Fibroblast of pulmonary artery (primary cell): ENCODE results near the gene TBC1D12.

ENCODE experiments used
- DNase-seq: peaks from one replicate; pipeline ENCODE4 v3.0.0-alpha.2; 2010; ENCODE audit warnings: low read depth
- H3K4me3 ChIP-seq: replicated peaks from 2 replicates; pipeline ENCODE4 v1.5.1; 2011; ENCODE audit warnings: low read depth, mild to moderate bottlenecking, control low read depth, low read length, moderate library complexity
- TF ChIP-seq, protein P1 (sequence below): IDR thresholded peaks from 2 replicates; pipeline ENCODE4 v1.5.1; 2011; ENCODE audit warnings: mild to moderate bottlenecking, control low read depth, low read length, inconsistent platforms; ENCODE audit errors: missing control alignments

TBC1D12 gene

DNA sequence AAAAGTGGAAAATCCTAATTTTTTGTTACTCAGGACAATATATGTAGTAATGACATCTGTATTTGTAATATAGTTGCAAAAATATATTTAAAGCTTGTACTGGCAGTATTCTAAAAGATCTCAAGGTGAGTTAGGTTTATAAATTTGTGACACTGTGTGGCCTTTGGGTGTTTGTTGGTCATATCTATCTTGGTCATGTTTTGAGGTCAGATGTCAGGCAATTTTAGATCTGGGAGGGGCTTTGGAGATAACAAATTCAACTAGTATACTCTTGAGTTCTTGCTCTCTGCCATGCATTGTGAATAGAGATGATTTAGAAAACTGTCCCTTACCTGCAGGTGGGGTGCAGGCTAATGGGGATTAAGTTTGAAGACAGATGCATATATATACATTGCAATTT is 3.1 kb downstream of the TBC1D12 start:
- TF ChIP-seq, protein P1, sequence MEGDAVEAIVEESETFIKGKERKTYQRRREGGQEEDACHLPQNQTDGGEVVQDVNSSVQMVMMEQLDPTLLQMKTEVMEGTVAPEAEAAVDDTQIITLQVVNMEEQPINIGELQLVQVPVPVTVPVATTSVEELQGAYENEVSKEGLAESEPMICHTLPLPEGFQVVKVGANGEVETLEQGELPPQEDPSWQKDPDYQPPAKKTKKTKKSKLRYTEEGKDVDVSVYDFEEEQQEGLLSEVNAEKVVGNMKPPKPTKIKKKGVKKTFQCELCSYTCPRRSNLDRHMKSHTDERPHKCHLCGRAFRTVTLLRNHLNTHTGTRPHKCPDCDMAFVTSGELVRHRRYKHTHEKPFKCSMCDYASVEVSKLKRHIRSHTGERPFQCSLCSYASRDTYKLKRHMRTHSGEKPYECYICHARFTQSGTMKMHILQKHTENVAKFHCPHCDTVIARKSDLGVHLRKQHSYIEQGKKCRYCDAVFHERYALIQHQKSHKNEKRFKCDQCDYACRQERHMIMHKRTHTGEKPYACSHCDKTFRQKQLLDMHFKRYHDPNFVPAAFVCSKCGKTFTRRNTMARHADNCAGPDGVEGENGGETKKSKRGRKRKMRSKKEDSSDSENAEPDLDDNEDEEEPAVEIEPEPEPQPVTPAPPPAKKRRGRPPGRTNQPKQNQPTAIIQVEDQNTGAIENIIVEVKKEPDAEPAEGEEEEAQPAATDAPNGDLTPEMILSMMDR: no peak
- DNase-seq: no peak
- no peak overlapping the region for H3K4me3 ChIP-seq

GRCh38 chr10:94407668-94408067 is 5.3 kb downstream of the TBC1D12 start:
- no peak for DNase-seq
- TF ChIP-seq, protein P1: no peak
- H3K4me3 ChIP-seq: no peak overlapping the region

DNA sequence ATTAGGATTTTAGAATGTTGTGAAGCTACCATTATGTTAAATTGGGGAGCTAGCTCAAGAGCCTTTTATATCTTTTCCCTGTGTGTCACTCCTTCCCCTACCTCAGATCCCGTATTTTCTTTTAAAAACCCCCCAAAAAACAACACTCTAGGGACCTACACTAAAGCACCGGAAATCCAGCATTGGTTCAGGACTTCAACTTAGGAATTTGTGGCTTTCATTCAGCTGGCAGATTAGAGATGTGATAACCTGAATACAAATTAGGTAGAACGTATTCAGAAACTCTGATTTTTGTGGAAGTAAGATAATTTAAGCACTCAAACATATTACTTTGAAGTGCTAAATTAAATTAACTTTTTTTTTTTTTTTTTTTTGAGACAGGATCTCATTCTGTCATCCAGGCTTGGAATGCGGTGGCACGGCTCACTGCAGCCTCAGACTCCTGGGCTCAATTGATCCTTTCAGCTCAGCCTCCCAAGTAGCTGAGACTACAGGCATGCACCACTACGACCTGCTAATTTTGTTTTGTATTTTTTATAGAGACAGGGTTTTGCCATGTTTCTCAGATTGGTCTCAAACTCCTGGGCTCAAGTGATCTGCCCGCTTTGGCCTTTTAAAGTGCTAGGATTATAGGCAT is 6.8 kb downstream of the TBC1D12 start:
- DNase-seq: no peak
- no peak overlapping the region for H3K4me3 ChIP-seq
- TF ChIP-seq, protein P1: no peak

DNA sequence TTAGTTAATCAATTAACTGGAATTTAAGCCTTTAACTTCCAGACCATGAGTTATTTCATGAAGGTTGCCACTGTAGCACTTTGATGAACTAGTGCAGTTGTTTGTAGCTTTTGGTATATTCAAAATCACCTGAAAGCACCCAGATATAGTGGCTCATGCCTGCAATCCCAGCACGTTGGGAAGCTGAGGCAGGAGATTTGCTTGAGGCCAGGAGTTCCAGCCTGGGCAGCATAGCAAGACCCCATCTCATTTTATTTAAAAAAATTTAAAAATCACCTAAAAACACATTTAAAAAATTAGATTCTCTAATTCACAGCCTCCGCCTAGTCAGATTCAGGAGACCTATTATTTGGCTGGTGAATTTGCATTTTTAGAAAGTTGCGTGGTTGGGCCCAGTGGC is 9.0 kb downstream of the TBC1D12 start:
- H3K4me3 ChIP-seq: no peak overlapping the region
- TF ChIP-seq, protein P1: no peak
- DNase-seq: no peak

GRCh38 chr10:94412449-94412848 is 10.1 kb downstream of the TBC1D12 start:
- TF ChIP-seq, protein P1: no peak
- H3K4me3 ChIP-seq: no peak overlapping the region
- no peak for DNase-seq

- TF ChIP-seq, protein P1: no peak
- H3K4me3 ChIP-seq: no peak overlapping the region
- DNase-seq: no peak
Observed at GRCh38 chr10:94413361-94413760, 11.0 kb downstream of the TBC1D12 start.

DNA sequence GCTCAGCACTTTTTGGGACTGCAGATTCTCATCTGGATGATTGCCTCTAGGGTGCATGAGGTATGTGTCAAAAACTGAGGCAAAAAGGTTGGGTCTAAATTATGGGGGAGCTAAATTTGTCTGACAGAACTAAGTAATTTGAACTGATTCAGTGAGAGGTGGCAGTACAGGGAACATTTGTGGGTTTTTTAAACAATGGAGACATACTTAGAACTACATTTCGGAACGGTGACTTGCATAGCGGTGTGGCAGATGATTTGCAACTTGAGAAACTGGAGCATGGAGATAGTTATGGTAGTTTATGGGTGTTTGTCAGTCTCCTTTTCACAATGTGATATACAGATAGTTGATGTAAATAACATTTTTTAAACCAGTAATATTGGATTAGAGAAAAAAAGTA is 14.6 kb downstream of the TBC1D12 start:
- H3K4me3 ChIP-seq: no peak overlapping the region
- DNase-seq: no peak
- TF ChIP-seq, protein P1: no peak
